ENCODE results near the gene ZNF205. TPM values are rescaled to one million over a fixed set of nuclear protein-coding genes. Genes with fewer than 3 reads are reported as not detected.

Gene ZNF205
- total and polyA plus RNA-seq, 9 of the 15 experiments (the other 6 are each of a cell fraction or from before 2014, with no cell fraction given): 2.4 to 11.8 (median 5.1) TPM; not detected in 2

- TF ChIP-seq SAFB (IDR thresholded peaks at IDR 0.05; ENCODE audit: borderline replicate concordance, low read depth, low read length) (peak; percentile 70; the same call in 1 of the 2 replicates), HDAC2 (IDR thresholded peaks at IDR 0.05) (0 out of 2 replicates have a peak, but pooled peaks have one; percentile 21), MCM5 (IDR thresholded peaks at IDR 0.05; ENCODE audit: low read depth) (no peak), ZFP36 (IDR thresholded peaks at IDR 0.05; ENCODE audit: low read depth, low read length, partially characterized antibody) (no peak), ATF4 (CRISPR knock-in tag; IDR thresholded peaks at IDR 0.05) (no peak), TCF3 (CRISPR knock-in tag; IDR thresholded peaks at IDR 0.05) (no peak), ZNF398 (CRISPR knock-in tag; IDR thresholded peaks at IDR 0.05) (no peak), SRF (CRISPR knock-in tag; IDR thresholded peaks at IDR 0.05) (no peak), AFF1 (IDR thresholded peaks at IDR 0.05; ENCODE audit: low read depth in 1 of 2, partially characterized antibody in 2 of 2) (peak; percentile 4 to 6), ZNF134 (CRISPR knock-in tag; conservative IDR thresholded peaks at IDR 0.05) (no peak), LEF1 (IDR thresholded peaks at IDR 0.05) (no peak), ZNF586 (CRISPR knock-in tag; conservative IDR thresholded peaks at IDR 0.05) (no peak), HMGN3 (IDR thresholded peaks at IDR 0.05; ENCODE audit: borderline replicate concordance, extremely low read depth, insufficient read length, low read depth, low read length) (no peak), THRAP3 (IDR thresholded peaks at IDR 0.05; ENCODE audit: borderline replicate concordance) (no peak), NFIX (CRISPR knock-in tag; IDR thresholded peaks at IDR 0.05; ENCODE audit: low read depth) (no peak), ZNF224 (CRISPR knock-in tag; IDR thresholded peaks at IDR 0.05) (no peak), TBL1XR1 (IDR thresholded peaks at IDR 0.05; ENCODE audit: low read length in 2 of 2) (peak in 1 of 2 experiments; percentile 31; a peak in 2 of 4 replicates), ARID1B (IDR thresholded peaks at IDR 0.05) (no peak), NFYB (IDR thresholded peaks at IDR 0.05; ENCODE audit: extremely low read depth, insufficient read length) (no peak), ZFX (CRISPR knock-in tag; IDR thresholded peaks at IDR 0.05) (peak; percentile 89), FOS (IDR thresholded peaks at IDR 0.05; ENCODE audit: extremely low read depth, insufficient read length) (no peak), STAG1 (CRISPR knock-in tag; IDR thresholded peaks at IDR 0.05; ENCODE audit: borderline replicate concordance) (no peak)
Measured at GRCh38 chr16:3158510-3159314, 46.3 kb downstream of the ZNF205 start (continued).
